Vagina (tissue), 2 donors: Measurements from ENCODE around the gene PALM2AKAP2. TPM values are rescaled to one million over a fixed set of nuclear protein-coding genes. Genes with fewer than 3 reads are reported as not detected.

ENCODE experiments used
- DNase-seq, 2 donors: peaks; one replicate each; pipeline ENCODE4 v3.0.0-alpha.2; 2017; ENCODE audit errors: extremely low spot score in 2 of 2
- H3K27ac ChIP-seq: fragments of 200-600 bp; sonication (generic); one replicate; pipeline ENCODE4 v1.5.1; 2019
- H3K27me3 ChIP-seq: fragments of 200-600 bp; sonication (generic); one replicate; pipeline ENCODE4 v1.5.1; 2019
- H3K36me3 ChIP-seq, 2 donors: fragments of 200-600 bp; sonication (generic); one replicate each; pipeline ENCODE4 v1.5.1; 2017 to 2019
- H3K4me1 ChIP-seq: fragments of 200-600 bp; sonication (generic); one replicate; pipeline ENCODE4 v1.5.1; 2019
- H3K4me3 ChIP-seq, 2 donors: fragments of 200-600 bp; sonication (generic); 1 replicate in 1 of 2; 2 replicates in 1 of 2; pipeline ENCODE4 v1.5.1; 2016 to 2019
- H3K9me3 ChIP-seq: fragments of 200-600 bp; sonication (generic); one replicate; pipeline ENCODE4 v1.5.1; 2019
- POLR2A ChIP-seq, 2 donors: fragments of 450-650 bp; IDR thresholded peaks; one replicate each; pipeline ENCODE4 v1.6.1; 2017; ENCODE audit warnings: antibody characterized with exemption in 2 of 2, mild to moderate bottlenecking in 2 of 2, moderate library complexity in 2 of 2
- POLR2AphosphoS5 ChIP-seq, 2 donors: sonication (generic); formaldehyde crosslinking; IDR thresholded peaks; one replicate each; pipeline ENCODE4 v1.9.0; 2017; ENCODE audit warnings: antibody characterized with exemption in 2 of 2, mild to moderate bottlenecking in 2 of 2, low read depth in 1 of 2; ENCODE audit not compliant: insufficient read depth in 1 of 2
- intact Hi-C: fragments of 100-400 bp; cut with DNase I; formaldehyde crosslinking; loops from one replicate; pipeline ENCODE4 v1.15.1; 2023
- total RNA-seq: library from RNA; depleted of rRNA; stranded (reverse); fragments of >200 nt; gene quantifications from one replicate; pipeline ENCODE4 v1.2.3, GENCODE V29; 2016
- TF ChIP-seq, protein P1 (sequence below), 3 experiments: fragments of 450-650 bp in 2 of 3; fragments of 200-600 bp in 1 of 3; sonication (generic) in 1 of 3; IDR thresholded peaks; one replicate each; pipeline ENCODE4 v1.5.1; 2017 to 2019; ENCODE audit warnings: antibody characterized with exemption in 3 of 3, mild to moderate bottlenecking in 2 of 3, moderate library complexity in 2 of 3

PALM2AKAP2 gene
- total RNA-seq, 1 donor from 2014 or later: 7.9 TPM

DNA sequence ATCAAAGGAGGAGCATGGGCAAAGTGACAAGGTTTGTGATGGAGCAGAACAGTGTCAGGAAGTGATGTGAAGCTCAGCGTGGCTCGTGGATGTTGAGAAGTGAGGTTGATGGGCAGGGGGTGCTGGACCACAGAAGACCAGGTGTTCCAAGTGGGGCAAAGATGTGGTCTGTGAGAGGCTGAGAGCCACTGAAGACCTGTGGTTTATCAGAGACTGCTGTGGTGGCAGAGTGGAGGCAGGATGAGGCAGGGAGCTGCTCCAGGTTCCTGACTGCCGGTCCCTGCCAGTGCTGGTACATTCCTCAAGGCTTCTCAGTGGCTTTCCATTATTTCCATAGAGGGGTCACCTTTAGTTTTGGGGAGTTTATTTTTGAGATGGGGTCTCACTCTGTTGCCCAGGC lies 19.1 kb downstream of the PALM2AKAP2 start:
- Histone ChIP-seq H3K27ac (peak overlapping the region; percentile 32), H3K36me3 (no peaks in the 10 kb centered on the region), H3K27me3 (no peaks in the 10 kb centered on the region), H3K4me1 (peaks cover 3% of the 10 kb centered on the region), H3K9me3 (no peaks in the 10 kb centered on the region), H3K4me3 (no peak overlapping the region)
- intact Hi-C loops: no loop called here
- TF ChIP-seq POLR2A (IDR thresholded peaks at IDR 0.05) (no peak), POLR2AphosphoS5 (IDR thresholded peaks at IDR 0.05; ENCODE audit: insufficient read depth in 1 of 2, low read depth in 1 of 2) (no peak)
- TF ChIP-seq, protein P1, sequence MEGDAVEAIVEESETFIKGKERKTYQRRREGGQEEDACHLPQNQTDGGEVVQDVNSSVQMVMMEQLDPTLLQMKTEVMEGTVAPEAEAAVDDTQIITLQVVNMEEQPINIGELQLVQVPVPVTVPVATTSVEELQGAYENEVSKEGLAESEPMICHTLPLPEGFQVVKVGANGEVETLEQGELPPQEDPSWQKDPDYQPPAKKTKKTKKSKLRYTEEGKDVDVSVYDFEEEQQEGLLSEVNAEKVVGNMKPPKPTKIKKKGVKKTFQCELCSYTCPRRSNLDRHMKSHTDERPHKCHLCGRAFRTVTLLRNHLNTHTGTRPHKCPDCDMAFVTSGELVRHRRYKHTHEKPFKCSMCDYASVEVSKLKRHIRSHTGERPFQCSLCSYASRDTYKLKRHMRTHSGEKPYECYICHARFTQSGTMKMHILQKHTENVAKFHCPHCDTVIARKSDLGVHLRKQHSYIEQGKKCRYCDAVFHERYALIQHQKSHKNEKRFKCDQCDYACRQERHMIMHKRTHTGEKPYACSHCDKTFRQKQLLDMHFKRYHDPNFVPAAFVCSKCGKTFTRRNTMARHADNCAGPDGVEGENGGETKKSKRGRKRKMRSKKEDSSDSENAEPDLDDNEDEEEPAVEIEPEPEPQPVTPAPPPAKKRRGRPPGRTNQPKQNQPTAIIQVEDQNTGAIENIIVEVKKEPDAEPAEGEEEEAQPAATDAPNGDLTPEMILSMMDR (IDR thresholded peaks at IDR 0.05): no peak
- no peak for DNase-seq

DNA sequence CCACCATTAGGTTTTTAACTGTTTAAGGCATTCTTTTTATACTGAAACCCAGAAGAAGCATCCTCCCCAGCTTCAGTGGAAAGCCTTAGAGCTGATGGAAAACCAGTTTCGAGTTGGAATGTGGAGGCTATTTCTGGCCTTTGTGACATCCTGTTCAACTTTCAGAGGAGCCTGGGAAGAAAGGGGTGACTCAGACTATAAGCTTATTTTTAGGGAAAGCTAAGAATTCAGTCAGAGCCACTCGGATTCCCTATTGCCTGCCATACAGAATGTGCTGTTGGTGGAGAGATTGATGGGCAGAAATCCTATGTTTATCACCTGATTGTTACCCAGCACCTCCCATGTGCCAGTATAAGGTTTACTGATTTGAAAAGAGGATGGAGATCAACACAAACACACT lies 19.8 kb downstream of the PALM2AKAP2 start:
- DNase-seq: no peak
- peak overlapping the region; percentile 20 for H3K27ac ChIP-seq
- H3K4me3 ChIP-seq: no peak overlapping the region
- TF ChIP-seq, protein P1 (IDR thresholded peaks at IDR 0.05): no peak
- TF ChIP-seq POLR2AphosphoS5 (IDR thresholded peaks at IDR 0.05; ENCODE audit: insufficient read depth in 1 of 2, low read depth in 1 of 2): no peak
- H3K27me3 ChIP-seq: no peaks in the 10 kb centered on the region
- H3K4me1 ChIP-seq: no peaks in the 10 kb centered on the region
- intact Hi-C loops: no loop called here
- H3K9me3 ChIP-seq: no peaks in the 10 kb centered on the region
- H3K36me3 ChIP-seq: no peaks in the 10 kb centered on the region

DNA sequence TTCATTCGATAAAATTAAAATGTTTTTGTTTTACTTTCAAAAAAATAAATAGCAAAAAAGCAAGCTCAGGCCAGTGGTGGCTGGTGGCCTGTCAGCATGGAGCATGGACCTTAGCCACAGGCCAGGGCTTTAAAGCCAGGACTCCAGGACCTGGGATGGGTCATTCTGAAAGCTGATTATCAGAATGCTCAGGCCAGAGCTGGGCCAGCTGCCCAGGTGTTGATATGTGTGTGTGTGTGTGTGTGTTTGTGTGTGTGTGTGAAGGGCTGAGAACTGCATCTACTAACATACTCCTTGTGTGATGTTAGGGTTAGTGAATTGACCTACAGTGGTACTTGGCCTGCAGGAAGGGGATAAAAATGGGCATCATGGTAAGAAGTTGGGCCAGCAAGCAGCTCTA lies 21.5 kb downstream of the PALM2AKAP2 start:
- Histone ChIP-seq H3K9me3 (no peaks in the 10 kb centered on the region), H3K4me3 (no peak overlapping the region), H3K4me1 (no peaks in the 10 kb centered on the region), H3K27me3 (no peaks in the 10 kb centered on the region), H3K27ac (no peak overlapping the region), H3K36me3 (no peaks in the 10 kb centered on the region)
- intact Hi-C loops: no loop called here
- TF ChIP-seq POLR2AphosphoS5 (IDR thresholded peaks at IDR 0.05; ENCODE audit: insufficient read depth in 1 of 2, low read depth in 1 of 2): no peak
- TF ChIP-seq, protein P1 (IDR thresholded peaks at IDR 0.05): no peak
- TF ChIP-seq POLR2A (IDR thresholded peaks at IDR 0.05): no peak
- DNase-seq: no peak

DNA sequence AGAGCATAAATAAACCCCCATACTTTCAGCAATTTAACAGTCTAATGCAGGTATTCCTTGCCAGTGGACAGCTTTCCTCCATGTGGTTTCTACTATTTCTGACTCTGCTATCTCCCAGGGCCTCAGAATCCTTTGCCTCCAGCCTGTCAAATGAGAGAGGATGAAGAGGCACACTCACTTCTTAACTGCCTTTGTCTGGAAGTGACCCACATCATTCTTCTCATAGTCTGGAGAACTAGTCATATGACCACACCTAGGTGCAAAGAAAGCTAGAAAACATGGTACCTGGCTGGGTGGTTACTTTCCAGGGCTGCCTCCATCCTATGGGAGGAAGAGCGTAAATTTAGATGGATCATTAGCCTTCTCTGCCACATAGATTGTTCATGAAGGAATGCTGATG lies 22.5 kb downstream of the PALM2AKAP2 start:
- intact Hi-C loops: no loop called here
- DNase-seq: no peak
- H3K4me1 ChIP-seq: no peaks in the 10 kb centered on the region
- no peaks in the 10 kb centered on the region for H3K27me3 ChIP-seq
- no peak overlapping the region for H3K4me3 ChIP-seq
- TF ChIP-seq, protein P1 (IDR thresholded peaks at IDR 0.05): no peak
- no peak for TF ChIP-seq POLR2AphosphoS5 (IDR thresholded peaks at IDR 0.05; ENCODE audit: insufficient read depth in 1 of 2, low read depth in 1 of 2)
- TF ChIP-seq POLR2A (IDR thresholded peaks at IDR 0.05): no peak
- no peaks in the 10 kb centered on the region for H3K9me3 ChIP-seq
- no peaks in the 10 kb centered on the region for H3K36me3 ChIP-seq
- H3K27ac ChIP-seq: no peak overlapping the region

DNA sequence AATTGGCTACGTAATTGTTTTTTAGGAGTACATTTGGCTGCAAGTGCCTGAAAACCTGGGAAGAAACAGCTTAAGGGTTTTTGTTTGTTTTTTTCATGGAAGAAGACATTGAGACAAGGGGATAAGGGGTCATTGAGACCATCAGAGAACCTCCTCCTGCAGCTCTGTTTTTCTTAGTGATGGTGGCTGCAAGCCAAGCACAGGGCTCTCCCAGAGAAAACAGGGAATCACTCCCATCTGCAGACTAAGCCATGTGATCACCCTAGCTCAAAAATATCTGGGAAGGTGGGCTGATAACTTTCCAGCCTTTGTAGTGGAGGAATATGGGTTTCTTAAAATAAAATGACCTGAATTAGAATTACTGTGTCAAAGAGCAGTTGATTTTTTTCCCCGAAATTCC lies 25.1 kb downstream of the PALM2AKAP2 start:
- H3K27ac ChIP-seq: no peak overlapping the region
- no peak for TF ChIP-seq POLR2AphosphoS5 (IDR thresholded peaks at IDR 0.05; ENCODE audit: insufficient read depth in 1 of 2, low read depth in 1 of 2)
- TF ChIP-seq, protein P1 (IDR thresholded peaks at IDR 0.05): no peak
- TF ChIP-seq POLR2A (IDR thresholded peaks at IDR 0.05): no peak
- DNase-seq: no peak
- no peak overlapping the region for H3K4me3 ChIP-seq
- no peaks in the 10 kb centered on the region for H3K27me3 ChIP-seq
- H3K9me3 ChIP-seq: no peaks in the 10 kb centered on the region
- intact Hi-C loops: no loop called here
- no peaks in the 10 kb centered on the region for H3K4me1 ChIP-seq
- H3K36me3 ChIP-seq: no peaks in the 10 kb centered on the region
